ENCODE data around the gene LTBP1.

- no peak for TF ChIP-seq POLR2A (IDR thresholded peaks at IDR 0.05)
- TF ChIP-seq CTCF (IDR thresholded peaks at IDR 0.05), result no peak
- TF ChIP-seq EP300 (IDR thresholded peaks at IDR 0.05), result no peak
These were observed 442.2 kb downstream of the LTBP1 start for GRCh38 chr2:33388996-33389395.
